Astrocyte (in vitro differentiated cells and primary cell): ENCODE data around the gene EPDR1. TPM values are rescaled to one million over a fixed set of nuclear protein-coding genes. Genes with fewer than 3 reads are reported as not detected.

Source experiments
- DNase-seq: peaks from one replicate; pipeline ENCODE4 v3.0.0-alpha.2; 2010; ENCODE audit warnings: low read depth
- FAIRE-seq: peaks from 2 replicates; lab custom pipeline; 2011; peaks lifted over from hg19 to GRCh38; lab: Jason Lieb, UNC
- H2AFZ ChIP-seq: 2 replicates; pipeline ENCODE4 v1.6.0; 2012; ENCODE audit warnings: low read depth, low read length, inconsistent platforms
- H3K27ac ChIP-seq: 2 replicates; pipeline ENCODE4 v1.5.1; 2011; ENCODE audit warnings: low read depth, low read length, inconsistent platforms
- H3K27me3 ChIP-seq: 2 replicates; pipeline ENCODE4 v1.6.0; 2011; ENCODE audit warnings: low read length, inconsistent platforms; ENCODE audit not compliant: insufficient read depth
- H3K36me3 ChIP-seq: 2 replicates; pipeline ENCODE4 v1.5.1; 2011; ENCODE audit warnings: low read length, inconsistent platforms; ENCODE audit not compliant: insufficient read depth
- H3K4me1 ChIP-seq: 2 replicates; pipeline ENCODE4 v1.5.1; 2011; ENCODE audit warnings: low read length, inconsistent platforms; ENCODE audit not compliant: insufficient read depth
- H3K4me2 ChIP-seq: 2 replicates; pipeline ENCODE4 v1.6.0; 2012; ENCODE audit warnings: low read length, inconsistent platforms
- H3K4me3 ChIP-seq: 2 replicates; pipeline ENCODE4 v1.5.1; 2011; ENCODE audit warnings: low read depth, mild to moderate bottlenecking, low read length, inconsistent platforms; ENCODE audit not compliant: insufficient read depth
- H3K79me2 ChIP-seq: 2 replicates; pipeline ENCODE4 v1.6.0; 2012; ENCODE audit warnings: mild to moderate bottlenecking, low read length, inconsistent platforms; ENCODE audit not compliant: insufficient read depth
- H3K9ac ChIP-seq: 2 replicates; pipeline ENCODE4 v1.6.0; 2012; ENCODE audit warnings: mild to moderate bottlenecking, low read length, inconsistent platforms
- H3K9me3 ChIP-seq: 2 replicates; pipeline ENCODE4 v1.5.1; 2012; ENCODE audit warnings: low read depth, mild to moderate bottlenecking, low read length, inconsistent platforms; ENCODE audit not compliant: insufficient read depth
- H4K20me1 ChIP-seq: 2 replicates; pipeline ENCODE4 v1.6.0; 2012; ENCODE audit warnings: low read length, inconsistent platforms; ENCODE audit not compliant: insufficient read depth
- H3K27ac Mint-ChIP-seq: one replicate; pipeline ENCODE4 v1.8.0; 2021; ENCODE audit warnings: mild to moderate bottlenecking, mixed read lengths; ENCODE audit not compliant: unreplicated experiment
- H3K27me3 Mint-ChIP-seq: one replicate; pipeline ENCODE4 v1.8.0; 2021; ENCODE audit warnings: low read depth, mixed read lengths; ENCODE audit not compliant: unreplicated experiment
- H3K36me3 Mint-ChIP-seq: one replicate; pipeline ENCODE4 v1.8.0; 2021; ENCODE audit warnings: low read depth, mixed read lengths; ENCODE audit not compliant: unreplicated experiment
- H3K4me1 Mint-ChIP-seq: one replicate; pipeline ENCODE4 v1.8.0; 2021; ENCODE audit warnings: low read depth, mixed read lengths; ENCODE audit not compliant: unreplicated experiment
- H3K4me3 Mint-ChIP-seq: one replicate; pipeline ENCODE4 v1.8.0; 2021; ENCODE audit warnings: mild to moderate bottlenecking, moderate library complexity, mixed read lengths; ENCODE audit not compliant: unreplicated experiment
- H3K9me3 Mint-ChIP-seq: one replicate; pipeline ENCODE4 v1.8.0; 2021; ENCODE audit warnings: mild to moderate bottlenecking, mixed read lengths; ENCODE audit not compliant: unreplicated experiment
- CTCF ChIP-seq: IDR thresholded peaks from 2 replicates; pipeline ENCODE4 v1.5.1; 2011; ENCODE audit warnings: low read depth, mild to moderate bottlenecking, inconsistent platforms, low read length, moderate library complexity; ENCODE audit not compliant: insufficient read depth
- EZH2 ChIP-seq: IDR thresholded peaks from 2 replicates; pipeline ENCODE4 v1.6.1; 2012; ENCODE audit warnings: mild to moderate bottlenecking, low read length, inconsistent platforms; ENCODE audit not compliant: insufficient read depth
- total RNA-seq: library from RNA; stranded (reverse); gene quantifications from 2 replicates; pipeline ENCODE4 v1.2.1, GENCODE V29; 2021

Gene EPDR1
- total RNA-seq, 1 donor from 2014 or later, result 20.6 TPM

GRCh38 chr7:37984750-37985390, 64.4 kb downstream of the EPDR1 start:
- peaks cover 9% of the 10 kb centered on the region for H3K4me1 Mint-ChIP-seq
- no peak overlapping the region for H3K4me3 ChIP-seq
- H3K4me3 Mint-ChIP-seq, result no peak overlapping the region
- no peak overlapping the region for H3K27ac ChIP-seq
- H3K36me3 Mint-ChIP-seq, result no peaks in the 10 kb centered on the region
- DNase-seq (no peak), FAIRE-seq (no peak)
- H3K79me2 ChIP-seq, result no peaks in the 10 kb centered on the region
- no peaks in the 10 kb centered on the region for H4K20me1 ChIP-seq
- TF ChIP-seq CTCF (no peak), EZH2 (no peak)
- no peaks in the 10 kb centered on the region for H3K9me3 ChIP-seq
- no peak overlapping the region for H2AFZ ChIP-seq
- no peaks in the 10 kb centered on the region for H3K27me3 Mint-ChIP-seq
- no peaks in the 10 kb centered on the region for H3K27me3 ChIP-seq
- no peak overlapping the region for H3K9ac ChIP-seq
- no peaks in the 10 kb centered on the region for H3K9me3 Mint-ChIP-seq
- no peaks in the 10 kb centered on the region for H3K36me3 ChIP-seq
- H3K27ac Mint-ChIP-seq, result no peak overlapping the region
- peaks cover 8% of the 10 kb centered on the region for H3K4me1 ChIP-seq
- no peak overlapping the region for H3K4me2 ChIP-seq

GRCh38 chr7:37986908-37987330, 66.5 kb downstream of the EPDR1 start:
- Histone ChIP-seq H3K9ac (no peak overlapping the region), H3K4me2 (no peak overlapping the region), H3K27me3 (no peaks in the 10 kb centered on the region), H3K4me3 (no peak overlapping the region), H3K4me1 (peaks cover 8% of the 10 kb centered on the region), H2AFZ (no peak overlapping the region), H3K9me3 (no peaks in the 10 kb centered on the region), H4K20me1 (no peaks in the 10 kb centered on the region), H3K36me3 (no peaks in the 10 kb centered on the region), H3K79me2 (no peaks in the 10 kb centered on the region), H3K27ac (peak overlapping the region; percentile 48)
- no peak overlapping the region for H3K27ac Mint-ChIP-seq
- no peaks in the 10 kb centered on the region for H3K36me3 Mint-ChIP-seq
- no peaks in the 10 kb centered on the region for H3K9me3 Mint-ChIP-seq
- no peaks in the 10 kb centered on the region for H3K27me3 Mint-ChIP-seq
- DNase-seq (peak; percentile 92), FAIRE-seq (no peak)
- H3K4me3 Mint-ChIP-seq, result no peak overlapping the region
- H3K4me1 Mint-ChIP-seq, result peaks cover 9% of the 10 kb centered on the region
- TF ChIP-seq CTCF (no peak), EZH2 (no peak)

GRCh38 chr7:37987732-37988131, 67.3 kb downstream of the EPDR1 start:
- Histone ChIP-seq H2AFZ (no peak overlapping the region), H3K4me2 (peak overlapping the region; percentile 46), H3K9me3 (no peaks in the 10 kb centered on the region), H4K20me1 (no peaks in the 10 kb centered on the region), H3K79me2 (no peaks in the 10 kb centered on the region), H3K9ac (no peak overlapping the region), H3K27me3 (no peaks in the 10 kb centered on the region), H3K27ac (peak overlapping the region; percentile 48), H3K4me3 (no peak overlapping the region), H3K4me1 (peaks cover 8% of the 10 kb centered on the region), H3K36me3 (no peaks in the 10 kb centered on the region)
- TF ChIP-seq CTCF (no peak), EZH2 (no peak)
- Mint-ChIP-seq H3K4me1 (peaks cover 9% of the 10 kb centered on the region), H3K36me3 (no peaks in the 10 kb centered on the region), H3K27me3 (no peaks in the 10 kb centered on the region), H3K4me3 (no peak overlapping the region), H3K27ac (peak overlapping the region; percentile 8), H3K9me3 (no peaks in the 10 kb centered on the region)
- FAIRE-seq (no peak), DNase-seq (peak; percentile 62)
